ENCODE results near the gene PCDHGB1.

DNA sequence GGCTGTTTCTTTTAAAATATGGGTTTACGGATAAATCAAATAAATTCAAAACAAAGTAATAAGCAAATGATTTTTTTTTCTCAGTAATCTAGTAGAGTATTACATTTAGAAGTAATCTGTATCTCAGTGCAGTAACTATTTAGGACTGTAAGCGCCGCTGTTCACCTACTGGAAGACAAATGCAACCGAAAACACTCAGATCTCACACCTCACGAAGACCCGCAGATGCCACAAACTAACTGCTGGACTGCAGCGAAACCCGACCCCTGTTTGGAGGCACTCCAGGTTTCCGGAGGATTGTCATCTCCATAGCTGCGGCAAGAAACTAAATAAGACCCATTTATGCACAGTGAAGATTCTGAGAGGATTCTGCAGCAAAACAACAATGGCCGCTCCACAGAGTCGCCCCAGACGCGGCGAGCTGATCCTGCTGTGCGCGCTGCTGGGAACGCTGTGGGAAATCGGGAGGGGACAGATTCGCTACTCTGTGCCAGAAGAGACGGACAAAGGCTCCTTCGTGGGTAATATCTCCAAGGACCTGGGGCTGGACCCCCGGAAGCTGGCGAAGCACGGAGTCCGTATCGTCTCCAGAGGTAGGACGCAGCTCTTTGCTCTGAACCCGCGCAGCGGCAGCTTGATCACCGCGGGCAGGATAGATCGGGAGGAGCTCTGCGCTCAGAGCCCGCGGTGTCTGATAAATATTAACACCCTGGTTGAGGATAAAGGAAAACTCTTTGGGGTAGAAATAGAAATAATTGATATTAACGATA is 42.7 kb downstream of the PCDHGB1 start, which contains the start of gene PCDHGA8:
- TF ChIP-seq, protein P1, sequence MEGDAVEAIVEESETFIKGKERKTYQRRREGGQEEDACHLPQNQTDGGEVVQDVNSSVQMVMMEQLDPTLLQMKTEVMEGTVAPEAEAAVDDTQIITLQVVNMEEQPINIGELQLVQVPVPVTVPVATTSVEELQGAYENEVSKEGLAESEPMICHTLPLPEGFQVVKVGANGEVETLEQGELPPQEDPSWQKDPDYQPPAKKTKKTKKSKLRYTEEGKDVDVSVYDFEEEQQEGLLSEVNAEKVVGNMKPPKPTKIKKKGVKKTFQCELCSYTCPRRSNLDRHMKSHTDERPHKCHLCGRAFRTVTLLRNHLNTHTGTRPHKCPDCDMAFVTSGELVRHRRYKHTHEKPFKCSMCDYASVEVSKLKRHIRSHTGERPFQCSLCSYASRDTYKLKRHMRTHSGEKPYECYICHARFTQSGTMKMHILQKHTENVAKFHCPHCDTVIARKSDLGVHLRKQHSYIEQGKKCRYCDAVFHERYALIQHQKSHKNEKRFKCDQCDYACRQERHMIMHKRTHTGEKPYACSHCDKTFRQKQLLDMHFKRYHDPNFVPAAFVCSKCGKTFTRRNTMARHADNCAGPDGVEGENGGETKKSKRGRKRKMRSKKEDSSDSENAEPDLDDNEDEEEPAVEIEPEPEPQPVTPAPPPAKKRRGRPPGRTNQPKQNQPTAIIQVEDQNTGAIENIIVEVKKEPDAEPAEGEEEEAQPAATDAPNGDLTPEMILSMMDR (IDR thresholded peaks at IDR 0.05), result no peak
- TF ChIP-seq POLR2A (IDR thresholded peaks at IDR 0.05), result no peak
- TF ChIP-seq EP300 (IDR thresholded peaks at IDR 0.05), result no peak
- TF ChIP-seq POLR2AphosphoS5 (IDR thresholded peaks at IDR 0.05), result no peak
